H9 (cell line): Measurements from ENCODE around the gene DPYD. TPM values are rescaled to one million over a fixed set of nuclear protein-coding genes. Genes with fewer than 3 reads are reported as not detected.

Source experiments
- DNase-seq: peaks from one replicate; pipeline ENCODE4 v3.0.0-alpha.2; 2017
- H2AFZ ChIP-seq: one replicate; pipeline ENCODE4 v1.6.1; 2013; ENCODE audit warnings: mild to moderate bottlenecking, low read length, control low read depth, moderate library complexity
- H2AK5ac ChIP-seq: 2 replicates; pipeline ENCODE4 v1.6.1; 2013; ENCODE audit warnings: low read length, control low read depth, mixed read lengths; ENCODE audit not compliant: insufficient read length
- H2BK120ac ChIP-seq: one replicate; pipeline ENCODE4 v1.6.1; 2013; ENCODE audit warnings: low read depth, mild to moderate bottlenecking, low read length, control low read depth, inconsistent platforms; ENCODE audit not compliant: poor library complexity, severe bottlenecking
- H2BK12ac ChIP-seq: 2 replicates; pipeline ENCODE4 v1.6.1; 2013; ENCODE audit warnings: low read length, control low read depth, mixed read lengths, low read depth; ENCODE audit not compliant: insufficient read length
- H2BK15ac ChIP-seq: 2 replicates; pipeline ENCODE4 v1.6.1; 2013; ENCODE audit warnings: low read depth, low read length, control low read depth
- H2BK20ac ChIP-seq: one replicate; pipeline ENCODE4 v1.6.1; 2013; ENCODE audit warnings: low read depth, mild to moderate bottlenecking, low read length, control low read depth, inconsistent platforms; ENCODE audit not compliant: poor library complexity, severe bottlenecking
- H2BK5ac ChIP-seq: 2 replicates; pipeline ENCODE4 v1.6.1; 2013; ENCODE audit warnings: low read length, control low read depth, mixed read lengths; ENCODE audit not compliant: insufficient read length
- H3K14ac ChIP-seq: 2 replicates; pipeline ENCODE4 v1.6.1; 2013; ENCODE audit warnings: low read length, control low read depth; ENCODE audit not compliant: insufficient read depth
- H3K18ac ChIP-seq: 2 replicates; pipeline ENCODE4 v1.6.1; 2013; ENCODE audit warnings: low read depth, mild to moderate bottlenecking, mixed read lengths, low read length, control low read depth; ENCODE audit not compliant: insufficient read length
- H3K23ac ChIP-seq: 2 replicates; pipeline ENCODE4 v1.6.1; 2013; ENCODE audit warnings: low read length, control low read depth, mixed read lengths, low read depth; ENCODE audit not compliant: insufficient read length
- H3K23me2 ChIP-seq: 2 replicates; pipeline ENCODE4 v1.6.1; 2013; ENCODE audit warnings: low read depth, mild to moderate bottlenecking, mixed read lengths, low read length, control low read depth; ENCODE audit not compliant: insufficient read length, poor library complexity, severe bottlenecking
- H3K27ac ChIP-seq: 2 replicates; pipeline ENCODE4 v1.5.1; 2013; ENCODE audit warnings: low read length, control low read depth, mixed read lengths, low read depth; ENCODE audit not compliant: insufficient read length
- H3K27me3 ChIP-seq: 2 replicates; pipeline ENCODE4 v1.6.1; 2013; ENCODE audit warnings: low read length, control low read depth, inconsistent platforms; ENCODE audit not compliant: insufficient read depth
- H3K4ac ChIP-seq: 2 replicates; pipeline ENCODE4 v1.6.1; 2013; ENCODE audit warnings: low read depth, mild to moderate bottlenecking, control low read depth, inconsistent platforms, low read length, moderate library complexity
- H3K4me1 ChIP-seq: 2 replicates; pipeline ENCODE4 v1.6.1; 2013; ENCODE audit warnings: low read length, control low read depth, inconsistent platforms; ENCODE audit not compliant: insufficient read depth
- H3K4me2 ChIP-seq: 2 replicates; pipeline ENCODE4 v1.6.1; 2013; ENCODE audit warnings: low read length, control low read depth, mixed read lengths; ENCODE audit not compliant: insufficient read length, insufficient read depth
- H3K56ac ChIP-seq: 2 replicates; pipeline ENCODE4 v1.6.1; 2013; ENCODE audit warnings: low read depth, mild to moderate bottlenecking, mixed read lengths, low read length, control low read depth; ENCODE audit not compliant: insufficient read length
- H3K79me1 ChIP-seq: 2 replicates; pipeline ENCODE4 v1.6.1; 2013; ENCODE audit warnings: low read depth, mild to moderate bottlenecking, moderate library complexity, low read length, control low read depth, inconsistent platforms; ENCODE audit not compliant: insufficient read depth, poor library complexity, severe bottlenecking
- H3K79me2 ChIP-seq: 2 replicates; pipeline ENCODE4 v1.6.1; 2013; ENCODE audit warnings: low read length, control low read depth, inconsistent platforms; ENCODE audit not compliant: insufficient read depth
- H3K9ac ChIP-seq: 2 replicates; pipeline ENCODE4 v1.6.1; 2013; ENCODE audit warnings: low read length, control low read depth, mixed read lengths; ENCODE audit not compliant: insufficient read length; ENCODE audit errors: extremely low read depth
- H3K9me3 ChIP-seq: one replicate; pipeline ENCODE4 v1.6.1; 2013; ENCODE audit warnings: low read depth, low read length, inconsistent platforms; ENCODE audit not compliant: control insufficient read depth
- H3T11ph ChIP-seq: one replicate; pipeline ENCODE4 v1.6.1; 2013; ENCODE audit warnings: mild to moderate bottlenecking, low read length, control low read depth, inconsistent platforms
- H4K20me1 ChIP-seq: one replicate; pipeline ENCODE4 v1.6.1; 2013; ENCODE audit not compliant: control insufficient read depth, insufficient read length, insufficient read depth
- H4K5ac ChIP-seq: 2 replicates; pipeline ENCODE4 v1.6.1; 2013; ENCODE audit warnings: low read depth, mild to moderate bottlenecking, mixed read lengths, low read length, control low read depth; ENCODE audit not compliant: insufficient read length
- H4K8ac ChIP-seq: replicated peaks from 2 replicates; pipeline ENCODE4 v1.6.1; 2013; ENCODE audit warnings: low read length, control low read depth, mixed read lengths, low read depth; ENCODE audit not compliant: insufficient read length
- H4K91ac ChIP-seq: 2 replicates; pipeline ENCODE4 v1.6.1; 2013; ENCODE audit warnings: low read depth, mild to moderate bottlenecking, moderate library complexity, mixed read lengths, low read length, control low read depth; ENCODE audit not compliant: insufficient read length
- H3K27ac Mint-ChIP-seq, 3 experiments: 2 replicates in 2 of 3; 3 replicates in 1 of 3; pipeline ENCODE4 v1.8.0; 2020 to 2021; ENCODE audit warnings: mixed read lengths in 3 of 3, mild to moderate bottlenecking in 1 of 3, moderate library complexity in 1 of 3
- H3K27me3 Mint-ChIP-seq: 2 replicates; pipeline ENCODE4 v1.8.0; 2021; ENCODE audit warnings: low read depth, mild to moderate bottlenecking, moderate library complexity, mixed read lengths
- H3K36me3 Mint-ChIP-seq, 3 experiments: 2 replicates in 2 of 3; 3 replicates in 1 of 3; pipeline ENCODE4 v1.8.0; 2020 to 2021; ENCODE audit warnings: low read depth in 3 of 3, mixed read lengths in 3 of 3; ENCODE audit not compliant: insufficient read depth in 1 of 3
- H3K4me1 Mint-ChIP-seq, 2 experiments: 2 replicates each; pipeline ENCODE4 v1.8.0; 2020; ENCODE audit warnings: mixed read lengths in 2 of 2
- H3K4me3 Mint-ChIP-seq, 2 experiments: 2 replicates in 1 of 2; 3 replicates in 1 of 2; pipeline ENCODE4 v1.8.0; 2020 to 2021; ENCODE audit warnings: mild to moderate bottlenecking in 2 of 2, mixed read lengths in 2 of 2, moderate library complexity in 1 of 2
- H3K9me3 Mint-ChIP-seq, 2 experiments: 2 replicates in 1 of 2; 3 replicates in 1 of 2; pipeline ENCODE4 v1.8.0; 2020; ENCODE audit warnings: mild to moderate bottlenecking in 2 of 2, mixed read lengths in 2 of 2, moderate library complexity in 1 of 2
- CTCF ChIP-seq: fragments of 200-600 bp; sonication (generic); conservative IDR thresholded peaks from 3 replicates; pipeline ENCODE4 v1.8.0; 2021; ENCODE audit warnings: antibody characterized with exemption, mild to moderate bottlenecking
- WGBS: extraction: QIAGEN DNeasy Blood & Tissue Kit; methylation state at CpG from one replicate; pipeline ENCODE4 v1.1.7; 2013; ENCODE audit warnings: missing lambda C conversion rate, low lambda C conversion rate, mixed read lengths; ENCODE audit not compliant: insufficient read length; ENCODE audit errors: extremely low coverage; 5-methylcytosine and 5-hydroxymethylcytosine counted together
- total RNA-seq: library from RNA; stranded (reverse); gene quantifications from 2 replicates; pipeline ENCODE4 v1.2.1, GENCODE V29; 2021

Gene DPYD
- total RNA-seq, 1 experiment from 2014 or later = 0.37 TPM

DNA sequence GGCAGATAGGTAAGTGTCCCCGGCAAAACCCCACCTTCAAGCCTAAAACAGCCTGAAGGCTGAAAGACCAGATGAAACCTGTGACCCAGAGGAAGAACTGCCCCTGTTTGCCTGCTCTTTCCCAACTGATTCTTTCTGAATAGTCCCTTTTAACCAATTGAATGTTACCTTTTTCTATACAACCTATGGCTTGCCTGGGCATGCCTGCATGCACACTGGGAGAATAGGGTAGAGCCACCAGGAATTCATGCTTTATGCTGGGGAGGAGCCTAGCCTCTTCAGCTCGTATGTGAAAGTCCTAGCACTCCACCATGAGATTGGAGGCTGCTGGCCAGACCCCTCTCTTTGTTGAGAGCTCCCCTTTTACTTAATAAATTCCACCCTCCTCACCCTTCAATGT is 859.2 kb downstream of the DPYD start:
- Histone ChIP-seq H2BK20ac (no peak overlapping the region), H3K79me1 (no peaks in the 10 kb centered on the region), H2BK15ac (no peak overlapping the region), H3K27me3 (no peaks in the 10 kb centered on the region), H3K79me2 (no peaks in the 10 kb centered on the region), H3K23me2 (no peaks in the 10 kb centered on the region), H3K23ac (no peak overlapping the region), H2BK5ac (no peak overlapping the region), H3K4ac (no peak overlapping the region), H3K14ac (no peak overlapping the region), H2BK120ac (no peak overlapping the region), H3K9me3 (peaks cover 21% of the 10 kb centered on the region), H4K20me1 (no peaks in the 10 kb centered on the region), H3K18ac (no peak overlapping the region), H2BK12ac (no peak overlapping the region), H3K9ac (no peak overlapping the region), H4K8ac (no peak overlapping the region), H4K91ac (no peak overlapping the region), H2AK5ac (no peak overlapping the region), H3K56ac (no peak overlapping the region), H3T11ph (no peak overlapping the region), H3K27ac (no peak overlapping the region), H3K4me2 (no peak overlapping the region), H3K4me1 (no peaks in the 10 kb centered on the region), H2AFZ (no peak overlapping the region), H4K5ac (no peak overlapping the region)
- Mint-ChIP-seq H3K27ac (no peak overlapping the region; a peak in 1 of 7 replicates), H3K36me3 (peaks cover 2 to 56% (median 35%) of the 10 kb centered on the region in 3 experiments; a peak in 6 of 7 replicates), H3K9me3 (peaks cover 39 to 40% of the 10 kb centered on the region in 2 experiments), H3K27me3 (no peaks in the 10 kb centered on the region; the same call in 1 of the 2 replicates), H3K4me3 (no peak overlapping the region), H3K4me1 (no peaks in the 10 kb centered on the region)
- no peak for TF ChIP-seq CTCF
- WGBS = no CpG with 5 or more reads among the region's 2 CpGs
- no peak for DNase-seq
